Hypothalamus (tissue), 51 donors: ENCODE results near the gene ALKBH8.
A peak's percentile ranks its signal among the peaks of the same experiment; 100 is the strongest.

Experiments
- DNase-seq, 51 donors: peaks; one replicate each; lab custom pipeline; 2025; lab: John Stamatoyannopoulos, UW

Gene ALKBH8, protein sequence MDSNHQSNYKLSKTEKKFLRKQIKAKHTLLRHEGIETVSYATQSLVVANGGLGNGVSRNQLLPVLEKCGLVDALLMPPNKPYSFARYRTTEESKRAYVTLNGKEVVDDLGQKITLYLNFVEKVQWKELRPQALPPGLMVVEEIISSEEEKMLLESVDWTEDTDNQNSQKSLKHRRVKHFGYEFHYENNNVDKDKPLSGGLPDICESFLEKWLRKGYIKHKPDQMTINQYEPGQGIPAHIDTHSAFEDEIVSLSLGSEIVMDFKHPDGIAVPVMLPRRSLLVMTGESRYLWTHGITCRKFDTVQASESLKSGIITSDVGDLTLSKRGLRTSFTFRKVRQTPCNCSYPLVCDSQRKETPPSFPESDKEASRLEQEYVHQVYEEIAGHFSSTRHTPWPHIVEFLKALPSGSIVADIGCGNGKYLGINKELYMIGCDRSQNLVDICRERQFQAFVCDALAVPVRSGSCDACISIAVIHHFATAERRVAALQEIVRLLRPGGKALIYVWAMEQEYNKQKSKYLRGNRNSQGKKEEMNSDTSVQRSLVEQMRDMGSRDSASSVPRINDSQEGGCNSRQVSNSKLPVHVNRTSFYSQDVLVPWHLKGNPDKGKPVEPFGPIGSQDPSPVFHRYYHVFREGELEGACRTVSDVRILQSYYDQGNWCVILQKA

DNA sequence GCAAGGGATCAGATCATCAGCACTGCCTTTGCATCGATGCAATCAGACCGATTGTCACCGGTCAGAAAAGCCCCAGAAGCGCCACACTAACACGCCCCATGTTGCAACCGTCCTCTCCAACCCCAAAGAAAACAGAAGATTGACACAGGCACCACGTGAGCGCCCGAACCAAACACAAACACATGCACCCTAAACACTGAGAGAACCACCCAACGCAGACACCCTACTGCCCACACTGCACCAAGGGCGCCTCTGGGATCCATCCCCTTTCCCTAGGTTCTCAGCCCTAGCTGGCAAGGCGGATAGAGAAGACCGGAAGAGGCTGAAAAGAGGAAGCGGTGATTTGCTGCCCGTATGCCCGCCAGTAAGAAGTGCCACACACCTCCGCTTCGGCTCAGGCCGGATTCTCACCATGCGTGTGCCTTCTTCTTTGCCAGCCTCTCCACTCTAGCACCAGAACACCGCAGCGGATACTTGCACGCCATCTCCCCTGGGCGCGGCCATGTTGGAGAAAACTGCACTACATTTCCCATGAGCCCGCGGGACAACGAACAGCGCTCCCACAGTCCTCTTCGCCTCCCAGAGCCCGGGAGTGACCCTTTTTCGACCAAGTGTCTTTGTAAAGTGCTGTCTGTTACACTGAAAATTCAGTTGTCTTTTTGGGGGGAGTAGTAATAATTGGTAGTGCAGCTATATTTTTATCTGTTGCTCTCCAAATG is at the start of gene ALKBH8:
ALKBH8 (minus strand) TSS at position 517 of the 719 bp plus-strand sequence. CDS start 4,842 bp downstream, outside the sequence.
- peak; percentile 24 to 90 (median 65) for DNase-seq

DNA sequence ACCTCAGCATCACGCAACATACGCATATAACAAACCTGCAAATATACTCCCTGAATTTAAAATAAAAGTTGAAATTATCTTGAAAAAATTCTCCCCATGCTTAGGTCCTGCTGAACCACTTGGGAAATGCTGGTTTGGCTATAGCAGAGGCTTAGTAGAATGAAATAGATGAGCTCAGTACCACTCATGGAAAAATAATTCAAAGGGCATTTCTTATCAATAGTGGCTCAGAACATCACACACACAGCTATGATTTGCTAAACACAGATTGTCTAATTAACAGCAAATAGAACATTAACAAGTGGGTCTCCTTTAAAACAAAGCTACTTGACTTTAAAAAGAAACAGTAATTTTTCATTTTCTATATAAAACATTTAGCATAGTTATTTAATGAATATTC is 46.9 kb upstream of the ALKBH8 start:
- no peak for DNase-seq

DNA sequence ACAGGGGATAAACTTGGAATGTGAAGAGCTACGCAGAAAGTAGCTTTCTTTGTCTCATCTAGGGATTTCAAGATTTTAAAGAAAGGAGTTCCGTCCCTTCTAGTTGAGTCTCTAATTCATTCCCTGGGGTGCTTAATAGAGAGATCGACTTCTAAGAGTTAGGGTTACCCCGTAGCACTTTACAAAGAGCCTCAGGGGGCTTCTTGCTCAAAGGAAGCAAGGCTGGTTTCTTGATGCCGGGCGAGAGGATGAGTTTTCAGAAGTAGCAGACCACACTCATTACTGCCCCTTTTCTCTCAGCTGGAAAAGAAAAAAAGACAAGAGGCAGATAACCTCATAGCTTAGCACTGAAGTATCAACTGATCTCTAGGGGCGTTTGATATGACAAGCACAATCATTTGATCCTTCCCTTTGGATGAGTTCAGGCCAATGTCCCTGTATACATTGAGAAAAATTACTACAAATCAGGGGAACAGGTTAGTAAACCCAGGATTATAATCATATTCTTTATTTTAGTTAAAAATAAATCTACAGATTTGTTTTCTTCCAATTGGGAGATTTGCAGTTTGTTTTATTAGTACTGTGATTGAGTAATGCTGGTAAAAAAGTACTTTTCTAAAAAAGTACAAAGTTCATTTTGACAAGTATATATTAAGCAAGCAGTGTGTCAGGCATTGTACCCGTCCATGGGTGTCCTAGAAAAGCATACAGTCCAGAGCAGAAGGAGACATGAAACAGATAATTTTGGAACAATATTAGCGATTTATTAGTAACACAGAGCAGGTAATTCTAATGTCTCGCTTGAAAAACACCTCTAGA is 44.1 kb upstream of the ALKBH8 start:
- no peak for DNase-seq

DNA sequence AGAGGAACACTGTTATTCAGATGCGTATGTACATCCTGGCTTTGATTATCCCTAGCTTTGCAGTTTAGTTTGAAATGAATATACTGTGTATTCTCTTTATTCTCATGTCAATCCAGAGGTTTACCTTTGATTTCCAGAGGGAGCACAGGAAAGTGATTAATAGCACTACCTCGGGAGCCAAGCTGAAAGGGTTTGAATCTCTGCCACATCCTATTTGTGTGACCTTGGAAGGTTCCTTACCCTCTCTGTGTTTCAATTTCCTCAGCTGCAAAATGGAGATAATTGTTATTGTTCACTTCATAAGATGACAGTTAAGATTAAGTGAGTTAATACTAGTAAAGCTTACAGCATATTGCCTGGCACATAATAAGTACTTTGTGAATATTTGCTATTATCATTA is 43.3 kb upstream of the ALKBH8 start:
- no peak for DNase-seq

DNA sequence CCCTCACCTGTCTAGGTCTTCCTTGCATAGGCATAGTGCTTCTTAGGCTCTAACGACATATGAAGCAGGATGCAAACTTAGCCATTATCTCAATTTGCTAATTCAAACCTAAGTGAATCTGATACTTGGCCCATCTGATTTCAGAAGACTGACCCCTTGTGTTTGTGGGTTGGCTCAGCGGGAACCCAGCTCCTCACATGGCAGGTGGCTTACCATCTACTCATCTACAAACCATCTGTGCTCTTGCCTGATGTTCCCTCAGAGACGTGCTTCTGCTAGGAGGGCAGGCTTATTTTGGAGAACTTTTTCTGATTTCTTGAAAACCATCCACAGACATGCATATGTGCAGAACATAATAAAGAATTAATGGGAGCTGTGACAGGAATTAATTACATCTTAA is 40.6 kb upstream of the ALKBH8 start:
- DNase-seq = no peak

DNA sequence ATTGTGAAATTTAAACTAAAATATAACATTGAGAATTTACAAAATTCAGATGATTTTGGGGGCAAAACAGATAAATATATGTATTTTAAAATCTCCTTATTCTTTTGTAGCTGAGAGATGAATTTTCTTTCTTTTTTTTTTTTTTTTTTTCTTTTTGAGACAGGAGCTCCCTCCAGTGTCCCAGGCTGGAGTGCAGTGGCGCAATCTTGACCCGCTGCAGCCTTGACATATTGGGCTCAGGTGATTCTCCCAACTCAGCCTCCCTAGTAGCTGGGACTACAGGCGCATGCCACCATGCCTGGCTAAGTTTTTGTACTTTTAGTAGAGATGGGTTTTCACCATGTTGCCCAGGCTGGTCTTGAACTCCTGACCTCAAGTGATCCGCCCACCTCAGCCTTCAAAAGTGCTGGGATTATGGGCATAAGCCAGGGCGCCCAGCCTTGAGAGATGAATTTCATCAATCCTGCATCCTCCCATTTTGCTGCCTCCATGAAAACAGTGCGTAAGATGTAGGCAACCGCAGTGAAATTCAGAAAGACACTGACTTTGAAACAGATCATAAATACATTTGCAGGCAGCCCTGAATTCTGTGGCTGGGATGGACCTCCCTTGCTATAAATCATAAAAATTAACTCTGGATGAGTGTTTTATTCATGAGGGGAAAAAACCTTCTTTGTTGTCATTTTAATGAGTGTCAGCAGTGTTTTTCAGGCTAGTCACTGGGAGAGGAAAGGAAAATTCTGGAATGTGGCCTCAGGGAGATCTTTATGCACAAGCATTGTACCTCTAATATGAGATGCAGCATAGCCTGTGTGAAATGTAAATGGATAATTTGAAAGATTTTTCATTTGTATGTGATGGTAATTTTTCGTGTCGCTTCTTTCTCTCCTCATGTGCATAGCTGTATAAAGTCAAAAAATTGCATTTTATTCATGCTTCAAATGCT is 39.8 kb upstream of the ALKBH8 start:
- DNase-seq = no peak

DNA sequence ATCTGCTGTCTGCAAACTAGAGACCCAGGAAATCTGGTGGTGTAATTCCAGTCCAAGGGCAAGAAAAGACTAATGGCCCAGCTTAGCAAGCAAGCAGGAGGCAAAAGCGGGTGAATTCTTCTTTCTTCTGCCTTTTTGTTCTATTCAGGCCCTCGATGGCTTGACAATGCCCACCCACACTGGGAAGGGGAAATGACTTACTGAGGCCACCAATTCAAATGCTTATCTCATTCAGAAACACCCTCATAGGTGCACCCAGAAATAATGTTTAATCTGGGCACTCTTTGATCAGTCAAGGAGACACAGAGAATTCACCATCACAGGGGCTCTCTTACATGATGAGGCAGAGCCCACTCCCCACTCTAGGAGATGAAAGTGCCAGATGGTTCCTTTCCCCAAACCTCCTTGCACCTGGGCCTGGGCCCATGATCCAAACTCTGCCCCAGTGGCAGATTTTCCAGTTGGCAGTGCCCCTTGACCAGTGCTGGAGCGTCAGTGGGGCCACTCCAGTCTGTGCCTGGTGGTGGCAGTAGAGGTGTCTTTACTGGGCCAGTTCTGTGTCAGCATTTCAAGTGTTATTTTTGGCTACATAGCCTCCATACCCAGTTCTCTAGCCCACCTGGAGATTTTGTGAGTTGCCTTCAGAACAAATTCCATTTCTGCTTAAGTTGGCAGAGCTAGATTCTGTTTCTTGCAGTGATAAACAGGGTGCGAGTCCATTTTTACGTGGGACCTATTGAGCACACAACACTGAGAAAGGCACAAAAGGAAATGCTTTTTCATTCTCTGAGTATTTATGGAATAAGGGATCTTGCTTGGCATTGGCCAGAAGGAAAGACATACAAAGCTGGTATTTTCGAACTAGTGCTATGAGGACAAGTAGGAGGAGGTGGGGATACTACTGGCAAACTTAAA is 32.9 kb upstream of the ALKBH8 start:
- peak in 1 of 51 donors; percentile 3 for DNase-seq

DNA sequence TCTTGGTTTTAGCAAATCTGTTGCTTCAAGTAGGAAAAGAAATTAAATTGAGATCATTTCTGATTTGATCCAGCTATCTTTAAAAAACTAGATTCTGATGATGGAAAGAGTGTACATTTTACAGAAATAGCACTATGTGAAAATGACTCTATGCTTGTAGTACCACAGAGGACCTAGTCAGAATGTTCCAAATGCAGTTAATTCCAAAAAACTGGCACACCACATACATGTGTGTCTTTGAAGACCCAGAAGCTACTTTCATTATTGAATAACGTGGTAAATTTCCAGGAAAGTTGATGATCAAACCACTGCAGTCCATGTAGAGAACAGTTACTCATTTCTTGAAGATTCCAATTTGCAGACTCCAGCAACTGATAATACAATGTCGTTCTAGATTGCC is 29.2 kb upstream of the ALKBH8 start:
- DNase-seq = no peak

DNA sequence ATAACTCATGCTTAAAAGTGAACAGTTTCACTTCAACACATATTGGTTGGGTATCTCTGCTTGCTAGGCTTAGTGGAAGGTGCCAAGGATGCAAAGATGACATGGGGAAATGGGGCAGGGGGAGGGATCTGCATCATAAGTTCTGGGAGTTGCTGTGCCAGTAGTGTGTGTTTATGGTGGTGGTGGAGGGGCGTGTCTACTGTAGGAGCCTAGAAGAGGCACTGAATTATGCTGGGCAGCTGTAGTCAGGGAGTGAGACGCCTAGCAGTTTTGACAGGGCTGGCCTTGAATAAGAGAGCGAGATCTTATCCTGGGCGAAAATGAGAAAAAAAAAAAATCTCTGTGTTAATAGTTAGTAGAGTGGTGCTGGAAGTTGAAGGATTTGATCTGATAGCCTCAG is 28.4 kb upstream of the ALKBH8 start:
- DNase-seq = no peak

DNA sequence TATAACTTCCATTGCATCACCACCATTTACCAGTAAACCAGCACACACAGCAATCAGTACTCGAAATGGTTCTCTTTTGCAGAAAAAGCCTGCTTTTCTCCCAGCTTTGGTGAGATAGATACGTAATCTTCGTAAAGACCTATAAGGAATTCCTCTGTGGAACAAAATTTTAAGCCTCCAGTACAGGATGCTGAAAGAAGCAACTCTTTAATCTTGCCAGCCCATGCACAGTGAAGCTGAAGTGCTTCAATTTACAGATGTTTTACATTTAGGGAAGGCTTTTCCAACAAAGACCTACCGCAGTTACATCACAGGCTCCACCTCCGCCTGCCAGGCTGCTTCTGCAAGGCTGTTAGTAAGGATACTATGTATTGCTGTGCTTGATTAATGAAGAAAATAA is 27.3 kb upstream of the ALKBH8 start:
- peak in 2 of 51 donors; percentile 13 to 41 for DNase-seq

DNA sequence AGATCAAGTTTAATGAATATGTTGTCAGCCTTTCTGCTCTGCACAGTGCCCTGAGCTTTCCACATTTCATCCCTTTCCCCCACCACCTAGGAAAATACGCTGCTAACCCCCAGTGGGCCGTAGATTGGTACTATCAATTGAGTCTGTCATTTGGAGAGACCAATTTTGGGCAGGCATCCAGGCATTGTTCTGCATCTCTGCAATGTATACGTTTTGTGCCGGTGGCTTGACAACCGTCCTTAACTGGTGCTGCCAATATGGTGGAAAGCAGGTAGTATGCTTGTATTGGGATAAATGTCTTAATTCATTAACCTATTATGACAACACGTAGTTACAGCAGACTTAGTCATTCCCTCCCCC is 26.7 kb upstream of the ALKBH8 start:
- DNase-seq = peak in 1 of 51 donors; percentile 70

DNA sequence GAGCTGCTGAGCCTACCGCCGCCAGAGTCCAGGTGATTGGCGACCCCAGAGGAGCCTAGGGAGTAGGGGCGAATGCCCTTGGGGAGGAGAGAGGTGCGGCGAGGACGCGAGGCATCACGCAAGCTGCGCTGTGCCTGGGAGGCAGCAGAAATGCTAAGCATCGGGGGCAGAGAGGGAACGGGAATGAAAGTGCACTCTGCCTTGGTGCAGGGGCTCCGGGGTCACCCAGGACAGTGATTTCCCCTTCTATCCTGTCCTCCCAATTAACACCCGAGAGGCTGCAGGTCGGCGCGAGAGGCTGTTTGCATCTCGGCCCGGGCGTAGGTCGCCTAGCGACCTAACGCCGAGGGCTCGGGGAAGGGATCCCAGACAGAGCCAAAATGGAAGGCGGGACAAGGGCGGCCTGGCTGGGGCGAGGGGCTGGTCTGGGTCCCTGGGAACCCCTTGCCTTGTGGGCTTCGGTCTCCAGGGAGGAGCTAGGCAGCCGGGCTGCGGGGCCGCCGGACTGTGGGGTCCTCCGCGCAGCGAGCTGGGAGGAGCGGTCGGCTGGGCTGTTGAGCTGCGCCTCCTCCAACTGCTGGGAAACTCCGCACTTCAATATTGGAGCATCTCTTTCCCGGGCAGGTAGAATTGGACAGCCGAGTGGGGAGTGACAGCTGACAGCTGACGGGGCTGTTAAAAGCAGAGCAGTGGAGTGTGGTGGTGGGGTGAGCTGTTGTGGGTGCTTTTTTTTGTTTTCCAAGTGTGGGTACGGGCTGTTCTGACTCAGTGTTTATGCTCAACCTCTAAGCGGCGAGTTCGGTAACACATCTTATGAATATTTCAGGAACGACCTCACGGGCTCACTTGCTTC is 26.1 kb upstream of the ALKBH8 start:
- DNase-seq = peak in 20 of 51 donors; percentile 8 to 75 (median 26)

DNA sequence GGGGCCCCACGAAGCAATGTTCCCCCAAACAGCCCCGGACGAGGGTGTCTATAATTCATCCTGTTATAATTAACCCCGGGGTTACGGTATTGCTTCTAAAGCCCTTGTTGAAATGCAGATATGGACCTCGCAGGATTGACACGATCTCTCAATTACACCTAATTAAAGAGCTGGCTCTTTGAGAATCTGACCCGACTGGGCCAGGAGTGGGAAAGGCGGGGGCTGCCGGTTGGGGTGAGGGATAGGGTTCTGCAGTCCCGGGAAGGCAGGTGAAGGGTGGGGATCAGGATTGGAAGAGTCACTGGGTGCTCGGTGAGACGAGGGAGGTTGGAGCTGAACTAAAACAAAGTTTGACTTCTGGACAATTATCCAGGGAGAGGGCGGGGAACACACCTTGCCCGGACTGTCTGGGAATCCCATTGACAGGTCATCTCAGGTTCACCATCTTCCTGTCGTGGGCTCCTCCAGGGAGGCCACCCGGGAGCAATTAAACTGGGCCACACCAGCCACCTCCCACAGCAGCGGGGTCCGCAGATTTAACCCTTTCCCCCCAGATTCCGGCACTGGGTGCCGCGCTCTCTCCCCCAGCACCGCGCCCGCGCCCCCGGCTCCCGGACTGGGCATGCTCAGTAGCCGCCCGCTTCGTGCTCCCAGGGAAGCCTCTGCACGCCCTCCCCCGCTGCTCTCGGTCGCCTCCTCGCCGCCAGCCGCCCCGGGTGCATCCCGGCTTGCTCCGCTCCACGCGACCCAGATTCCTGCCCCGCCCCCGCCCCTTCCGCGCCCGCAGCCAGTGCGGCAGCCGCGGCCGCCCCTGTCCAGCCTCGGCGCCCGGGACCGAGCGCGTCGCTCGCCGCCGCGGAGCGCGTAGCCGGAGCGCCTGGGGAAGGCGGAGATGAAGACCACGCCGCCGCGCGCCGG is 25.2 kb upstream of the ALKBH8 start, which contains the start of gene ELMOD1:
ELMOD1 (plus strand) TSS at position 688 of the 918 bp plus-strand sequence. CDS start 27,043 bp downstream, outside the sequence.
- DNase-seq = peak in 44 of 51 donors; percentile 4 to 76 (median 50)

DNA sequence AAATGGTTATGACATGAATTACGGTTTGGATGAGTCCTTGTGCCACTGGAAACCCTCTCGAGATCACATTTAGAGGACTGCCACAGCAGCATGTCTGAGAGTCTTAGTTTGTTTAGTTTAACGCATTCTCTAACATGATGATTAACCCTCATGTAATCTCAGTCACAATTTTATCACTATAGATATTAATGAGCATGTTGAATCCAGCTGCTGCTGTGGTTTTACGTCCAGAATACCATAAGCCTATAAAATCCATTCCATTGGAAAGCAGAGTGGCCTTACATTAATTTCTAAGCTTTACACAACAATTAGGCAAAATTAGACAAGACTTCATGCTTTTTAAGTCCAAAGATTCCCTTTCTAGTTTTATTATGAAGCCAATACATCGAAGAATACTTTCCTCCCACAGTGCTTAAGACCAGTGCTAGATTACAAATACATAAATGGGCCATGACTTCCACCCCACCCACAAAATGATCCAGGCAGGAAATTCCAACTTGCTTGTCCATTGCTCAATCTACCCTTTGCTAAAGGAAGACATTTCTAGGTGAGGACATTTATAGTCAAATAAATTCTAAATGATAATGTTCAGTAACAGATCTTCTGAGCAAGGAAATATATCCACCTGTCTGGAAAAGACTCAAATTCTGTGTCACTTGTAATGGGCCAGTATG is 21.9 kb upstream of the ALKBH8 start:
- DNase-seq = no peak

DNA sequence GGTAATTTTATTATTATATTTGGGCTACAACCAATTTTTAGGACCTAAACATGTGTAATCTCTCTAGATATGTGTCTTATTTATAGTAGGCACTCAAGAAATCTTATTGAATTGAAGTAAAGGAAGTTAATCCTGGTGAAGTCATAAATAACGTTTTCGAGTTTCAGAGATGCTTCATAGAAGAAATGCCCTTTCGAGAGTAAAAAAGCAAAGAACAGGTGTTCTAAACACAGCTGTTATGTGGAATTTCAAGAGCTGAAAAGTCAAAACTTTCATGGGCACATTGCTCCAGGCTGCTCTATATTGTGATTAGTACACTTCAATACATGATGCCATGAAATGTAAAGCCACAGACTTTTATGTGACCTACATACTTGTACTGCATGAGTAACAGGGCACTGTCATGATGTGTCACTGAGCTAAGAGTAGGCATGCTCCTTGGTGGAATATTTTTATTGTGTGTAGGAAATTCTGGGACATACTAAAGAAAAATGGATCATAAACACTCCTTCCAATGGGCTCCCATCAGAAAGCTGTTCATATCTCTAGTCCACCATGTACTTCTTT is 18.2 kb upstream of the ALKBH8 start:
- no peak for DNase-seq
